K562 (cell line): ENCODE results near the gene LDLRAD3.

Experiments used
- KLF13 ChIP-seq: fragments of 450-650 bp; IDR thresholded peaks from 2 replicates; pipeline ENCODE4 v1.6.1; 2016; ENCODE audit warnings: missing genetic modification characterization, low read depth, mild to moderate bottlenecking, missing compliant biosample characterization, moderate library complexity, borderline replicate concordance
- SMAD3 ChIP-seq: fragments of 450-650 bp; formaldehyde crosslinking; conservative IDR thresholded peaks from 2 replicates; pipeline ENCODE4 v1.4.0; 2020; ENCODE audit warnings: mild to moderate bottlenecking

- TF ChIP-seq KLF13 (tag) = no peak
- TF ChIP-seq SMAD3 (CRISPR knock-in tag) = no peak
These were observed 324.6 kb downstream of the LDLRAD3 start for GRCh38 chr11:36268337-36268985.
